GM18858 (cell line): ENCODE data around the gene POLR3E.

Experiments used
- ATAC-seq: cut with Tn5 transposase; IDR thresholded peaks from one replicate; pipeline ENCODE4 v1.9.1; 2021; ENCODE audit not compliant: unreplicated experiment

The POLR3E gene

DNA sequence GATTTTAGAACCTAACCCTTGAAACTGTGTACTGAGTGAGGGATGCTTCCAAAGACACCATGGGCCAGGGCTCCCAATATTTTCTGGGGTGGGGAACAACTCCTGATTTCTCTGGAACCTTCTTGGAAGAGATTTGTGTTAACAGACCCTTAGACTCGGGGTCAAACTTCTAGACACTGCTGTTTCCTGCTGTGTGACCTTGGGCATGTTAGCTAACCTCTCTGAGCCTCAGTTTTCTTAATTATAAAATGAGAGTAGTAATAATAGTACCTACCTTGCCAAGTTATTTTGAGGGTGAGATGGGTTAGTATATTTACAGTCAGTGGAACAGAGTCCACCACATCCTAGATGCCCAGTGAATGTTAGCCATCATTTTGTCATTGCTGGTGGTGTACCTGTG is 18.8 kb downstream of the POLR3E start:
- no peak for ATAC-seq

DNA sequence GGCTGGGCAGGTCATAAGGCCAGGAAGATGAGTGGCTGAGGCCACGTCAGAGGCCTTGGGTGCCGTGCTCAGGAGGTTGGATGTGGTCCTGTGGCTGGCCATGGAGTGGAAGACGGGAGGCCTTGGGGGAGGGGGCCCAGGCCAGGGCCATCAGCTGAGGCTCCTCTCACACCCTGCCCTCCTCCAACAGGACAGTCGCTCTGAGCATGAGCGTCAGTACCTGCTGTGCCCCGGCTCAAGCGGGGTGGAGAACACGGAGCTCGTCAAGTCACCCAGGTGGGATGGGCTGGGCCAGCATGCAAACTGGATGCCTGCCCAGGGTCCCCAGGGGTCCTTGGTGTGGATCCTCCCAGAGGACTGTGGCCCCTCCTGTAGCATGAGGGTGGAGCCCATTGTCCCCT is 19.2 kb downstream of the POLR3E start:
- ATAC-seq, result no peak

DNA sequence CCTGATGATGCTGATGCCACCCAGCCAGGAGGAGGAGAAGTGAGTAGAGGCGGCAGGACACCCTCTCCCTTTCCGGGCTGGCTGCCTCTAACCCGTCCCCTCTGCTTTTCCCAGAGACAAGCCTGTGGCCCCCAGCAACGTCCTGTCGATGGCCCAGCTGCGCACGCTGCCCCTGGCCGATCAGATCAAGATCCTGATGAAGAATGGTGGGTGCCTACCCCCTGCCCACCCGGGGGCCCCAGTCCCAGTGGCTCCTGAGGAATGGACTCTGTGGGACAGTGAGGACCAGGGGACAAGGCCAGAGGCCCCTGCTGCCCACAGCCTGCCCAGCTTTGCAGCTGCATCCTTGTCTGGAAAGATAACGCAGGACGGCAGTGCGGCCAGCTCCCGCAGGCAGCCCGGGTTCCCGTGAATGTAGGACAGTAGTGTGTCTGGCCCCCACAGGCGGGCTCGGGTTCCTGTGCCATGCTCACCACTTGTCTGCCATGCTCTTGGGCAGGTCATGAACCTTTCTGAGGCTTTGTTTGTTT is 19.9 kb downstream of the POLR3E start:
- no peak for ATAC-seq

DNA sequence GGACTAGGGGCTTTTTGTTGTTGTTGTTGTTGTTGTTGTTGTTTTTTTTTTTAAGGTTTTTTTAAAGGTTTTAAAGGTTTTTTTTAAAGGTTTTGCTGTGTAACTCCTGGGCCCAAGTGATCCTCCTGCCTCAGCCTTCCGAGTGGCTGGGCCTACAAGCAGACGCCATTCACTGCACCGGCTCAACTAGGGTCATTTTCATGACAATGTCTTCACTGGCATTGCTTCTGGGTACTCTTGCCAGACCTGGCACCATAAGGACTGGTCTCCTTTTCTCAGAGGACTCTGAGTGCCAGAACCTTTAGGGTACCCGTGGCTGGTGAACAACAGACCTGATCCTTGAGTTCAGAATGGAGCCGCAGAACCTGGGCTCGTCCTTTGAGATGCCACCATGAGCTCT is 20.4 kb downstream of the POLR3E start:
- no peak for ATAC-seq

DNA sequence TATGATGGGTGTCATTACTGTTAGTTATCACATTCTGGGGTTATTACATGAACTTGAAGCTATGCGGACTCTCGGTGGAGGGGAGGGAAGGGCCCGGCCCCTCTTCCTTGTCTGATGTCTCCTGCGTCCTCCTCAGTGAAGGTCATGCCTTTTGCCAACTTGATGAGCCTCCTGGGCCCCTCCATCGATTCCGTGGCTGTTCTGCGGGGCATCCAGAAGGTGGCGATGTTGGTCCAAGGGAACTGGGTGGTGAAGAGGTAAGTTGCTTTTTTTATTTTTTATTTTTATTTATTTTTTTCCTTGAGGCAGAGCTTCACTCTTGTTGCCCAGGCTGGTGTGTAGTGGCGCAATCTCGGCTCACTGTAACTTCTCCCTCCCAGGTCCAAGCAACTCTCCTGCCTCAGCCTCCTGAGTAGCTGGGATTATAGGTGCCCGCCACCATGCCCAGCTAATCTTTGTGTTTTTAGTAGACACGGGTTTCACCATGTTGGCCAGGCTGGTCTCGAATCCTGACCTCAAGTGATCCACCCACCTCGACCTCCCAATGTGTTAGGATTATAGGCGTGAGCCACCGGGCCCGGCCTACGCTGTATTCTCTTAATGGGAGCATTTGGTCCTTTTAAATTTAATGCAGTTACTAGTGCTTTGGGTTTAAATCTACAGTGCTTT is 21.6 kb downstream of the POLR3E start:
- no peak for ATAC-seq

DNA sequence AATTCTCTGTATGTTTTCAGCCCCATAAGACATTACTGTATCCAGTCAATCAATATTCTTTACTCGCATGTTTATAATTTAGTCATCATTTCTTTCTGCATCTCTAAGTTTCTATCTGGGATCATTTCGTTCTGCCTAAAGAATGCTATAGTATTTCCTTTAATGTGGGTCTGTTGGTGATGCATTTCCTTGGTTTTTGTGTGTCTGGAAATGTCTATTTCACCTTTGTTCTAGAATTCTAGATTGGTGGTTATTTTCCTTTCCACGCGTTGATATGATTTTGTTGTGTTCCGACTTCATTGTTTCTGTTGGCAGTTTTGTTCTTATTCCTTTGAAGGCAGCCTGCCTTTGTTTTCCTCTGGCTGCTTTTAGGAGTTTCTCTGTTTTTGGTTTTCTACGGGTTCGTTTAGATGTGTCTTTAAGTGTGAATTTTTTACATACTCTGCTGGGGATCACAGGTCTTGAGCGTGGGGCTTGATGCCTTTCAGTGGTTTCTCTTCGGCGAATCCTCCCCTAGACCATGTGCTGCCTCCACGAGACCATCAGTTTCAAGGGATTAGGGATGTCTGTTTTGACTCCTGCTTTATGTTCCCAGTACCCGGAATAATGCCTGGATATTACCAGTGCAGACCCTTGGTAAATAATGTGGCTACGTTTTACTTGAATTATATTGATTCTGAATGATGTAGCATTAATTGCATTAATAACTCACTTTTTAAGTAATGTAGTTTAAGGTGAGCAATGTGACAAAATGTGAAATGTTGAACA is 23.5 kb downstream of the POLR3E start:
- no peak for ATAC-seq

DNA sequence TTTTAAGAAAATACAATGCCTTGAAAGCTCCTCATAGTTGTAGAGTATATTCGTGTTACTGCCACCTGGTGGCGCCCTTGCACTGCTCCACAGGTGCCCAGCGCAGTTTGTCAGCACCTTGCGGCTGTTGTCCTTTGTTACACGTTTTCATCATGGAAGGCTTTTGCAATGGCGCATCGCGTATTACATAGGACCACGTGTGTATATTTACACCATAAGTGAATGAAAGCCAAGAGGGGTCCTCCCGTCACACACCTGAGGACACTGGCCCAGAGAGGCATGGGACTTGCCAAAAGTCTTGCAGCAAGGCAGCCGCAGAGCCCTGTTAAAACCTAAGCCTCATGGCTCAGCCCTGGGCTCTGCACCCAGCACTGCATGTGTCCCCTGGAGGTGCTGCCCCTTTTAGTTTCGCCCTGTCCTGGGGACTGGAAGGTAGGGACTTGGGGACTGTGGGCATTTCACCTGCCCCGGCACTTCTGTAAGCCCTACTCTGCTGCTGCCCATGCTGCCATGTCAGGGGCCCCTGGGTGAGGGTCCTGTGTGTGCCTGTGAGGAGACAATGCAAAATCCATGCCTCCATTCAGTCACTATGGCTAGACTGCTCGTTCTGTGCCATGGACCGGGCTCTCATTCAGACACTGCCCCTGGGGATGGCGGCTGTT is 24.3 kb downstream of the POLR3E start:
- no peak for ATAC-seq

DNA sequence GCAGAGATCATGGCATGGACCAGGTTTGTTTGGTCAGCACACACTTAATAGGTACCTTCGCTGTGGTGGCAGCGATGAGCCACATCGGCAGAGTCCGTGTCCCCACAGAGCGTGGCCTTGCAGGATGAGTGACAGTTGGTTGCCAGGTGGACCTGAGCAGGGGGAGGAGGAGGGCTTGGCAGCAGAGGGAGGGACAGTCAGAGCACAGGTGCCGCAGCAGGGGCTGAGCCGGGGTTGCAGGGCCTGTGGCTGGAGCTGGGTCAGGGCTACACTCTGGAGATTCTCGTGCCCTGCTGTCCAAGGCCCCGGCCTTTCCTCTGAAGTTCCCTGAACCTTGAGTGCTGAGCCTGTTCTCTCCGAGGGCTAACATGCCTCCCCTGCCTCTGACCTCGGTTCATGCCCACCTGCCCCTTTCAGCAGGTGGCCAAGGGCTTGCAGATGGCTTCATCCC is 24.8 kb downstream of the POLR3E start:
- no peak for ATAC-seq

DNA sequence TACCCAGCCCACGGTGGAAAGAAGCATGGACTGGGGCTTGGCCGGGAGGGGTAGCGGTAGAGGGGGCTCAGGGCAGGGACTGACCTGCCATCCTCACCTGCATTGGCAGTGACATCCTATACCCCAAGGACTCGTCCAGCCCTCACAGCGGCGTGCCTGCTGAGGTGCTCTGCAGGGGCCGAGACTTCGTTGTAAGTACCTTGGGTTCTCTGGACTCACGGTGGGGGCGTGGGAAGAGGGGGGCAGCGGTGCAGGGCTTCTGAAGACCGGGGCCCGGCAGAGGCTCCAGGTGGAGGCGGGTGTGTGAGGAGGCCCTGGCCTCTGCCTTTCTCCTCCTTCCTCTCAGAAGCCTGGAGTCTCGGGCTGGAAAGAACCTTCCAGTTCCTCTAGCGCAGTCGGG is 25.5 kb downstream of the POLR3E start:
- no peak for ATAC-seq

DNA sequence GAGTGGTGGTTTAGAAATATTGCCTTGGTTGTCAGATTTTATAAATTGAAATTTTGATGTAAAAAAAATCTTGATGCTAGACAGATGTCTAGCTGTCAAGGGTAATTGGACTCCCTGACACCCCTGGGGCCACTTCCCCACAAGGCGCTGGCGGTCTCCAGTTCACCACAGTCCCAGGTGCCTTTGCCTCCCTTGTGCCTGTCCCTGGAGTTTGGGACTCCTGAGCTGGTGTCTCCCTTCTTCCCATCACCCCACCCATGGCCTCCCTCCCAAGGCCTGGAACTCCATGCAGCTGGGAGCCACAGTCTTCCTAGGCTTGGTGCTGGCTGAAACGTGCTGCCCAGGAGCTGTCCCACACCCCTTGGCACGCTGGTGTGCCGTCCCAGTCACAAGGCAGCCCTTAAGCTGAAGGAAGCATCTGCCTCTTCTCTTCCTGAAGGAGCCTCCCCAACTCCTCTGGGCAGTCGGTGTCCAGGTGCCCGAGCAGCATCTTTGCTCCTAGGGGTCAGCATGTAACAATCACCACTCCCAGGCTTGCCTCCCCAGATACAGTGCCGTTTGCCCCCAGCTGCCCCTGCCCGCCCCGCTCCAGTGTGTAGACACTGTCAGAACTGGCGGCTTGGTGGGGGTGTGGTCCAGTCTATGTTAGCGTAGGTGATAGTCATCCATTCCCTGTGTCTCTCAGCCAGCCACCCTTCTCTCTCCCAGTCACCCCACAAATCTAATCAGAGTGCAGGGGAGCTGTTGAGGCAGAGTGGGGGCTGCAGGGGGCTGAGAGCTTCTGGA is 26.2 kb downstream of the POLR3E start:
- no peak for ATAC-seq

DNA sequence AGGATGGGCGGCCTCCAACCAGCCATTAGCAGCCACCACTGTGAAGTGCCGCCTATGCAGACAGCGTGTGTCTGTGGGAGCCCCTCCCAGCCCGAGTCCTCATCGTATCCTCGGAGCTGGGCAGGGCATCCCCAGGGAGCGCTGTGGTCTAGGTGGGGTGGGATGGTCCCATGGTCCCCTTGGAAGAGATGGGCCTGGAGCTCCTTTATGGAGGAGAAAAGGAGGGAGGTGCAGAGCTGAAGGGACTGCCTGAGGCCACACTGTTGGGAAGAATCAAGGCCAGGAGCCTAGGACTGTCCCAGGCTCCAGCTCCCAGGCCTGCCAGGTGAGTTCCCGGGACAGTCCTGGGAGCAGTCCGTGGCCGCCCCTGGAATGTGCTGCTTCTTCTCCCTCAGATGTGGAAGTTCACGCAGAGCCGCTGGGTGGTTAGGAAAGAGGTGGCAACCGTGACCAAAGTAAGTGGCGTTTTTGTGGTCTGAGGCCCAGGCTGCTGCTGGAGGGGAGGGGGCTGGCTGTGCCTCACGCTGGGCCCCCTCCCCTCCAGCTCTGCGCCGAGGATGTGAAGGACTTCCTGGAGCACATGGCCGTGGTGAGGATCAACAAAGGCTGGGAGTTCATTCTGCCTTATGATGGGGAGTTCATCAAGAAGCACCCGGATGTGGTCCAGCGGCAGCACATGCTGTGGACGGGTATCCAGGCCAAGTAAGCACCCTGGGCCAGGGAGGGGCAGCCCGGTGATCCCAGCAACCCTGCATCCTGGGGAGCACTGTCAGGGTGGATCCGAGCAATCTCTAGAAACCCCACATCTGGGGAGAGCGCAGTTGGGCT is 27.0 kb downstream of the POLR3E start:
- no peak for ATAC-seq

DNA sequence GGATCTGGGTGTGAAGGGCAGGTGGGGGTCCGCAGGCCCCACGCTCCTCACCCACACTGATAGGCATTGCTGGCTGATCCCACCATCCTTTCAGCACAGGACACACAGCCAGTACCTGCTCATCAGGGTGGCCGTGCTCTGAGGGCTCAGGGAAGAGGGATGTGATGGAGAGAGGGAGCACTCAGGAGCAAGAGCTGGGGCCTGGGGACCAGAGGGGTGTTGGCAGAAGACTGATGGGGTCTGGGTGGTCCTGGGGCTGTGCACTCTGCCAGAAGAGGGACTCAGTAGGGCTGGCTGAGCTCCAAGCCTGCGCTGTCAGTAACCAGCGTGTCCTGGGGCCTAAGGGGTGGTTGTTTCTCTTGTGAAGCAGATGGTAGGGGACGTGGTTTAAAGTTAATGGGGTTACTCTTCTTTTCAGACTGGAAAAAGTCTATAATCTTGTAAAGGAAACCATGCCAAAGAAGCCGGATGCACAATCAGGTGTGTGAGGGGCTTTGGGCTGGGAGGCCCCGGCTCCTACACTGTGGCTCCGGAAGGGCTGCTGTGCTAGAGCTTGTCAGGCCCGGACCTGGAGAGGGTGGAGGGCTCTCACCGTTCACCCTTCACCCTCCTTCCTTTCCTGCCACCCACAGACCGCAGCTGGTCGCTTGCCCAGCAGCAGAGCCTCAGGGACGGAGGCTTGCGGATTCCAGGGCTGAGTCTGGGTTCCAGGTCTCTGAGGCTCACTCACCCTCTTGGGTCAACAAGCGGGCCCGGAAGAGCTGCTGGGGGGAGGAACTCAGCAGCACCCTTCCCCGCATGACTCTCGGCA is 27.8 kb downstream of the POLR3E start:
- ATAC-seq, result no peak

DNA sequence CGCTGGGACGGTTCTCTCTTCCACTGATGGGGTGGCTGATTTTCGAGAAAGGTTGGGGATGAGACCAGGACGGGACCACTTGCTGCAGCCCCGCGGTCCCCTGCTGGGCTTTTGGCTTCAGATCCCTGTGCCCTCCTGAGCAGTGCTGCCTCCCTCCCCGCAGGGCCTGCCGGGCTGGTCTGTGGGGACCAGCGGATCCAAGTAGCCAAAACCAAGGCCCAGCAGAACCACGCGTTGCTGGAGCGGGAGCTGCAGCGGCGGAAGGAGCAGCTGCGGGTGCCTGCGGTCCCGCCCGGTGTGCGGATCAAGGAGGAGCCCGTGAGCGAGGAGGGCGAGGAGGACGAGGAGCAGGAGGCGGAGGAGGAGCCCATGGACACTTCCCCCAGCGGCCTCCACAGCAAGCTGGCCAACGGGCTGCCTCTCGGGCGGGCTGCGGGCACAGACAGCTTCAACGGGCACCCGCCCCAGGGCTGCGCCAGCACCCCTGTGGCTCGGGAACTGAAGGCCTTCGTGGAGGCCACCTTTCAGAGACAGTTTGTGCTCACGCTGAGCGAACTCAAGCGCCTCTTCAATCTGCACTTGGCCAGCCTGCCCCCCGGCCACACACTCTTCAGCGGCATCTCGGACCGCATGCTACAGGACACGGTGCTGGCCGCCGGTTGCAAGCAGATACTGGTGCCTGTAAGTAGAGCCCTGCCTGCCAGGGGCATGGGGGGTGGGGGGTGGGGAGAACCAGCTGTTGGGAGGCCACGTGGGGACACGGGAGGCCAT is 28.6 kb downstream of the POLR3E start:
- no peak for ATAC-seq

DNA sequence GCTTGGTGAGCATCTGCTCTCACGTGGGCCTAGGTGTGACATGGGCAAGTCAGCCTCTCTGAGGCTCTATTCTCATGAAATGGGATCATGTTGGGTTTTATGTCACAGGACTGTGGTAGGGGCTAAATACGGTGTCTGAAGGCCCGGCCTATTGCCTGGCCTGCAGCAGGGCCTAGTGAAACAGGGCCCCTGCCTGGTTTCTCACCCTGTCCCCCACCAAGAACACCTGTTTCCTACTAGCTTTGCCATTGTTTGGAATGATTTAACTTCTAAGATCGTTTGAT is 29.1 kb downstream of the POLR3E start:
- no peak for ATAC-seq

DNA sequence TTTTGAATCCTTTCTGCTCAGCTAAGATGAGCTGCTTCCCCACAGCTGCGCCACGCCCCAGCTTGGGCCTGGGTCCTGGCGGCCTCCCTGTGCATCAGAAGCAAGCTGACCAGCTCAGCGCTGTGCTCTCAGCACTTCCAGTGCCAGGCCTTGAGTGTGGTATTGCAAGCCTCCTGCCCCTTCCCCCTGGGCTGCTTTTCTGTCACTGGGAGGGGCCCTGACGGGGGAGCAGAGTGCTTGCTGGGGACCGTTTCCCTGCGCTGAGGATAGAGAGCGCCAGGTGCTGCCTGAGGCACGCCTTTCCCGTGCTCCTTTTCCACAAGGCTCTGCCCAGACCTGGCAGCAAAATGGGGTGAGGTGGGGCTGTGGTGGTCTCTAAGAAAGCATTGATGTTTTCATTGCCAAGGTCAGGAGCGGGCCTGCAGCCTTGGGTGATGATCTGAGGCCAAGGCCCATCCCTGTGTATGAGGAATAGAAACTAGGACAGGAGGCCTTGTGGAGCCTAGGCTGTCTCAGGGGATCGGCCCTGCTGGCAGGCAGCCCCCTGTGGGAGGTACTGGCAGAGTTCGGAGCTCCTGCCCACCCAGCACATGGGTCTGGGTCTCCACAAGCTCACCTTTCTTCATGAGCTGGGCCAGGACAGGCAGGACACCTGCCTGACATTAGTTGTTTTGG is 29.7 kb downstream of the POLR3E start:
- ATAC-seq, result no peak

DNA sequence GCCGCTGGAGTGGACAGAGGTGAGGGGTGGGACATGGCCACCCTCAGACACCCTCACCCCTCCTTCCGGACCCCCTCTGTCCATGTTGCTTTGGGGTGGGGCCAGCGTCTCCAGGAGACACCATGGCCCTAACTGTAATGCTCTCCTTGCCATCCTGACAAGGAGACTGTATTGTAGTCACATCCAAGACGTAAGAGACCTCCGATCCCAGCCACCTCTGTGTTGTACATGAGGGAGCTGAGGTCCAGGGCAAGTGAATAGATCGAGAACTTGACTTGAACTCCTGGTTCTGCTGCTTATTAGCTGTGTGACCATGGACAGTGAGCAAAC is 30.2 kb downstream of the POLR3E start:
- no peak for ATAC-seq

DNA sequence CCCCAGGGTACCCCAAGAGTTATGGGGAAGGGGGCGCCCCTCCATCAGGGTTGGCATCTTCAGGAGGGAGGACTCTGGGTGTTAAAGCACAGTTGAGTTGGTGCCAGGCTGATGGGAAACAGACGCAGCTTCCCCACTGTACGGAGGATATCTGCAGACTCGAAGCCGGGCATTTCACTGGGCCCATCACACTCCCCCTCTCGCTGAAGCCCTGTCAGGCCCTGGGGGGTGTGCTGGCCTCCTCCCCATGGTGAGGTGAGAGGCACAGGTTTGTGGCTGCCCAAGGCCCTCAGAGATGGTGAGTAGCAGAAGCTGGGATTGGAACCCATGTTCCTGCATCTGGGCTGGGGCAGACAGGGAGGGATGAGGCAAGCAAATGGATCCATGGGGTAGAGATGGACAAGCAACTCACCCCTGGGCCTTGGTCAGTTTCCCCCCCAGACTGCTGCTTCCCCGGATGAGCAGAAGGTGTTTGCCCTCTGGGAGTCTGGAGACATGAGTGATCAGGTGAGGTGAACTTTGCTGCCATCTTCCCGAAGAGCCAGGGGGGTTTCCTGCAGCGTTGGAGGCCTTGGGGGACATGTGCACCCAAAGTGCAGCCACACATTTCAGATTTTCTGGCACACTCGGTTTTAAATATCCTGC is 31.0 kb downstream of the POLR3E start:
- ATAC-seq, result no peak

DNA sequence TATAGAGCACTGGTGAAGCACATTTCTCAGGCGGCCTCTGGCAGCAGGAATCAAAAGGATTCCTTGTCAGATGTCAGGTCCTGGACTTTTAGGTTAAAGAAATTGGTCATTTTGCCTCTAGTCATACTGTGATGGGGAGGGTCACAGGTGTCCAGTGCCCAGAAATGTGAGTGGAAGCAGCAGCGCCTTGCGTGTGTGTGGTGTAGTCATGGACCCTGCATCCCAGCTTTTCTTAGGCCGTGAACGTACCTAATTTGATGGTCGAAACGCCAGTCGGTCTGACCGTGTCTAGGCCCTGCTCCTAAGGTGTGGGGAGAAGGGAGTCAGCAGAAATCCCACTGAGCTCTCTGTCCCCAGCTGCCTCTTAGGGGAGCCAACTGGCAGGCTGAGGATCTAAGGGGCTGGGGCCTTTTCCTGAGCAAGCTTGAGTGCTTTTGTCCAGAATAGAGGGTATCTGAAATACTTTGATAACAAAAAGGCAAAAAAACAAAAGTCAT is 32.0 kb downstream of the POLR3E start:
- no peak for ATAC-seq
